Right lung (tissue), 10 donors: ENCODE data around the gene CMA1. TPM values are rescaled to one million over a fixed set of nuclear protein-coding genes. Genes with fewer than 3 reads are reported as not detected.
"Not testable (repeated sequence)": the region's sequence is repeated elsewhere in the genome, so short reads cannot be mapped to it uniquely, and the experiment has no call there.

ENCODE experiments used
- DNase-seq, 2 donors: peaks; one replicate each; pipeline ENCODE4 v3.0.0-alpha.2; 2013
- long read RNA-seq, 8 donors: transcript quantifications; one replicate each; lab custom pipeline, GENCODE V29; 2026
- polyA plus RNA-seq, 5 donors: library from polyadenylated mRNA; unstranded; fragments of 120-200 nt; gene quantifications; one replicate each; pipeline versions ENCODE4 v1.2.1 to v1.2.3, GENCODE V29; 2013; ENCODE audit warnings: inconsistent platforms in 1 of 5, low replicate concordance in 1 of 5; ENCODE audit not compliant: insufficient read length in 5 of 5, insufficient read depth in 1 of 5

The CMA1 gene
- under 1 TPM in 2 of 5 donors, not detected in 3; 0.26 to 0.49 TPM for polyA plus RNA-seq
- long read RNA-seq, donor 1, result 0 reads
- long read RNA-seq, donor 2, result 0 reads
- long read RNA-seq, donor 3, result 0 reads
- long read RNA-seq, donor 4, result 0 reads
- long read RNA-seq, donor 5, result 0 reads
- long read RNA-seq, donor 6, result 0 reads
- long read RNA-seq, donor 7, result 0 reads
- long read RNA-seq, donor 8, result 0 reads

GRCh38 chr14:24508155-24508840 is at the start of gene CMA1:
Gene CMA1, minus strand, starts transcription at chr14:24508265. Its CDS starts 30 bp downstream, at chr14:24508235.
- DNase-seq, result no peak

GRCh38 chr14:24556756-24557155 is 48.7 kb upstream of the CMA1 start:
- no peak for DNase-seq

GRCh38 chr14:24549064-24549463 is 41.0 kb upstream of the CMA1 start:
- DNase-seq, result not testable (repeated sequence)

GRCh38 chr14:24542346-24542936 is 34.4 kb upstream of the CMA1 start:
- no peak for DNase-seq

GRCh38 chr14:24535737-24536136 is 27.7 kb upstream of the CMA1 start:
- no peak for DNase-seq

GRCh38 chr14:24534286-24534685 is 26.2 kb upstream of the CMA1 start:
- DNase-seq, result no peak

- not testable (repeated sequence) for DNase-seq
Observed at GRCh38 chr14:24525877-24526620, 18.0 kb upstream of the CMA1 start.

- no peak for DNase-seq
Observed at GRCh38 chr14:24518851-24519250, 10.8 kb upstream of the CMA1 start.

GRCh38 chr14:24514209-24514608 is 6.1 kb upstream of the CMA1 start:
- DNase-seq, result no peak

- no peak for DNase-seq
Observed at GRCh38 chr14:24513009-24513408, 4.9 kb upstream of the CMA1 start.

GRCh38 chr14:24506443-24506842 is 1.6 kb downstream of the CMA1 start:
- no peak for DNase-seq

GRCh38 chr14:24504425-24504950 is 3.6 kb downstream of the CMA1 start:
- no peak for DNase-seq

GRCh38 chr14:24491586-24492408 is 16.3 kb downstream of the CMA1 start:
- not testable (repeated sequence) for DNase-seq

- DNase-seq, result no peak
Observed at GRCh38 chr14:24483604-24484252, 24.3 kb downstream of the CMA1 start.

GRCh38 chr14:24482699-24483303 is 25.3 kb downstream of the CMA1 start:
- DNase-seq, result not testable (repeated sequence)

GRCh38 chr14:24481622-24482324 is 26.3 kb downstream of the CMA1 start:
- no peak for DNase-seq

GRCh38 chr14:24479999-24480398 is 28.1 kb downstream of the CMA1 start:
- not testable (repeated sequence) for DNase-seq

GRCh38 chr14:24475261-24475660 is 32.8 kb downstream of the CMA1 start:
- DNase-seq, result no peak

- no peak for DNase-seq
Observed at GRCh38 chr14:24473211-24473610, 34.9 kb downstream of the CMA1 start.

- DNase-seq, result not testable (repeated sequence)
Observed at GRCh38 chr14:24470450-24470849, 37.6 kb downstream of the CMA1 start.
